ENCODE measurements around the gene SMAD6.
"Not testable (repeated sequence)": the region's sequence is repeated elsewhere in the genome, so short reads cannot be mapped to it uniquely, and the experiment has no call there.

SMAD6 gene

GRCh38 chr15:66828817-66829541, 126.9 kb downstream of the SMAD6 start:
- H3K36me3 Mint-ChIP-seq (ENCODE audit: low read depth); H3K27ac Mint-ChIP-seq; H3K4me3 Mint-ChIP-seq; H3K4me1 Mint-ChIP-seq (ENCODE audit: low read depth); H3K9me3 Mint-ChIP-seq; H3K27me3 Mint-ChIP-seq; DNase-seq: not testable (repeated sequence)

DNA sequence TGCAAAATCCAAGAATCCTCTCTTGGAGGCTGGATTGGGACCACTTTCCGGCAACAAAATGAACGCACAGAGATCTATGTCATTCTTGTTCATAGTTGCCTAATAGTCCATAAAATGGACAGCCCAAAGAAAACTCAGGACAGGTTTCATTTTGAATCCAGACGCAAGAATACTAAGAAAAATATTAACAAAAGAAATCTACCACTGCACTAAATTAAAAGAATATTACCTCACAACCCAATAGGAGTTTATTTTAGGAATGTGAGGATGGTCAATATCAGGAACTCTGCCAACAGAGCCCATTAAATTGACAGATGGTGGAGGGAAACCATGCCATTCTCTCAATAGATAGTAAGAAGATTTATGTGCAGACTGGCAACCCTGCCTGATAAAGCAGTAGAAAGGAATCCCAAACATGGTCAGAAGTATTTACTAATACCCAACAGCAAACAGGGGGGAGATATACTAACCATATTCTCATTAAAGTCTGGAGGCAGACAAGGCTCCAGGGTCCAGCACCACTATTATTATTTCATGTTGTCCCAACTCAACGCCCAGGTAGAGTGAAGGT, 127.6 kb downstream of the SMAD6 start:
- Mint-ChIP-seq H3K27ac (no peak overlapping the region), H3K4me3 (no peak overlapping the region), H3K9me3 (no peaks in the 10 kb centered on the region), H3K4me1 (ENCODE audit: low read depth) (no peaks in the 10 kb centered on the region), H3K36me3 (ENCODE audit: low read depth) (no peaks in the 10 kb centered on the region), H3K27me3 (peaks cover 5% of the 10 kb centered on the region)
- no peak for DNase-seq

- Mint-ChIP-seq H3K9me3 (no peaks in the 10 kb centered on the region), H3K27me3 (peaks cover 5% of the 10 kb centered on the region), H3K27ac (no peak overlapping the region), H3K36me3 (ENCODE audit: low read depth) (no peaks in the 10 kb centered on the region), H3K4me3 (no peak overlapping the region), H3K4me1 (ENCODE audit: low read depth) (no peaks in the 10 kb centered on the region)
- DNase-seq, result no peak
Measured at GRCh38 chr15:66830358-66830757, 128.3 kb downstream of the SMAD6 start.

- Mint-ChIP-seq H3K9me3 (no peaks in the 10 kb centered on the region), H3K27me3 (peaks cover 5% of the 10 kb centered on the region), H3K27ac (no peak overlapping the region), H3K4me1 (ENCODE audit: low read depth) (no peaks in the 10 kb centered on the region), H3K36me3 (ENCODE audit: low read depth) (no peaks in the 10 kb centered on the region), H3K4me3 (no peak overlapping the region)
- DNase-seq, result no peak
Measured at GRCh38 chr15:66830823-66831222, 128.8 kb downstream of the SMAD6 start.

DNA sequence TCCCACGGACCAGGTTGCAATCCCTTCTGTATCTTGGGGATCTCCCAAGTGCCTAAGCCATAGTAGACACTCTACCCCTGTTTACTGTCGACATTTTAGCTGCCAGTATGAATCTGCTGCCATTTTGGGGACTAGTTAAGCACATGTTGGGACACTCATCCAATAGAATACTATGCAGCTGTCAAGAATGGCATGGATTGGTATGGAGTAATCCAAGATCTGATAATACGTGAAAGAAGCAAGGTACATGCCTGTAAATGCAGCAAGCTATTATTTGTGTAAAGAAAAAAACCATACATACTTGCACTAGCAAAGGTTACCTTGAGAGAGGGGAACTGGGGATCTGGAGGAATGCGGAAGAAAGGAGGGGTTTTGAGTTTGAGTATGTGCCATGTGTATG, 129.3 kb downstream of the SMAD6 start:
- Mint-ChIP-seq H3K36me3 (ENCODE audit: low read depth) (no peaks in the 10 kb centered on the region), H3K27ac (no peak overlapping the region), H3K9me3 (no peaks in the 10 kb centered on the region), H3K4me1 (ENCODE audit: low read depth) (no peaks in the 10 kb centered on the region), H3K4me3 (no peak overlapping the region), H3K27me3 (peaks cover 5% of the 10 kb centered on the region)
- DNase-seq, result no peak

DNA sequence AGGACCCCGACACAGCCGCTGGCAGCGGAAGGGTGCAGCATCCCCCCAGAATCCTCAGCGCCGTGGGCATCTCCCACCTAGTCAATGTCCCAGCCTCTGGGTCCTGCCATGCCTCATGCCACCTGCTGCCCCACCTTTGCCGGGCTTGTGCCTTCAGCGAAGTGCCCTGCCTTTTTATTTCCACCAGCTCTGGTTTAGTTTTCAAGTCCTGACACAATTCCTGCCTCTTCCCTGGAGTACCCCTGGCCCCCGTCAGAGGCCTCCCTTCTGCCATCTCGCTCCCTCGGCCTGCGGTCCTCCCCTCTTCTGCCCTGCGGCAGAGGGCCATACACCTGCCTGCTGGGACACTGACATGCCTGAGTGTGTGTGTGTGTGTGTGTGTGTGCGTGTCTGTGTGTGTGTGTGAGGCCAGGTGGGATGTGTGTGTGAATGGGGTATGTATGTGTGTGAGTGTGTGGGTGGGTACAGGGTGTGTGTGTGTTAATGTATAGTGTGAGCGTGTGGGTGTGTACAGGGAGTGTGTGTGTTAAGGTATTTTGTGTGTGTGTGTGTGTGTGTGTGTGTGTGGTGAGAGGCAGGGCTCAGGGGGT, 129.9 kb downstream of the SMAD6 start:
- no peaks in the 10 kb centered on the region for H3K36me3 Mint-ChIP-seq (ENCODE audit: low read depth)
- peaks cover 5% of the 10 kb centered on the region for H3K27me3 Mint-ChIP-seq
- no peak overlapping the region for H3K27ac Mint-ChIP-seq
- H3K4me1 Mint-ChIP-seq (ENCODE audit: low read depth), result no peaks in the 10 kb centered on the region
- no peak for DNase-seq
- H3K4me3 Mint-ChIP-seq, result no peak overlapping the region
- H3K9me3 Mint-ChIP-seq, result no peaks in the 10 kb centered on the region

Measured in activated T-cell treated with anti-CD3 and anti-CD28 coated beads, Interleukin-2, amount 50 U/mL, for 24 hours (primary cell).